Stimulated activated CD8-positive, alpha-beta memory T cell treated with anti-CD3 and anti-CD28 coated beads, Interleukin-15, amount 100 ng/mL, for 24 hours (primary cell): ENCODE results near the gene PGAP1.

Experiments used
- DNase-seq: peaks from one replicate; pipeline ENCODE4 v3.0.0-alpha.2; 2020; ENCODE audit warnings: low read depth

Gene PGAP1

GRCh38 chr2:196884368-196884767, 42.1 kb downstream of the PGAP1 start:
- DNase-seq, result no peak

DNA sequence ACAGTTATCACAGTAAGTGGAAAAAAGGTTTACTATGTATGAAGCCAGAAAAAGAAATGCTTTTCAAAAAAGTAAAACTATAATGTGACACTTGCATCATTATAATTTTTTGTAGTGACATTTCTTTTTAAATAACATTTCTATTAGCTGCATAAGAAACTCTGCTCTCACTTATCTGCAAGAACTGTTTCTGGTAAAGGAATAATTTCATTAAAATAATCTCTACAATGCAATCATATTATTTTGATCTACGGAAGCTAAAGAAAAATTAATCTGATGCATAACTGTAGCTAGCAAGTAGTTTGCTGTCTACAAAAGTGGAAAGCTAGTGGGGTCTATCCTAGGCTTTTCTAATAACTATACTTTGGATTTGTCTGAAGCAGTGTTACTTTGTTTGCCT, 50.1 kb downstream of the PGAP1 start:
- no peak for DNase-seq

DNA sequence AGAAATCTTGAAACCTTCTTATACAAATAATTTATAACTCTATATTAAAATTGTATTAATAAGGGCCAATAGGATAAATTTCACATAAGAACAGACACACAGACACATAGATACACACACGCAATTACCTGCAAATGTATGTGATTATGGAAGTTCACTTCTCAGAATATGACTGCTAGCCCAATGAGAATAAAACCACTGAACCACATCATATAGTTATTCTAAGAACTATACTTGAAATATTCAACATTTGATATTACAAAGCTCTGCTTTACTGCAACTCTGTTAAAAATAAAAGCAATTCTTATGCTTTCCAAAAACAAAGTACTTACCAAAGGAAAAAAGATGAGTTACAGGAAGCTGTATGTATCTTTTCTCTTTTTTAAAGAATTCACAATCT, 51.1 kb downstream of the PGAP1 start:
- no peak for DNase-seq

- DNase-seq, result no peak
Observed at GRCh38 chr2:196873511-196873910, 53.0 kb downstream of the PGAP1 start.

DNA sequence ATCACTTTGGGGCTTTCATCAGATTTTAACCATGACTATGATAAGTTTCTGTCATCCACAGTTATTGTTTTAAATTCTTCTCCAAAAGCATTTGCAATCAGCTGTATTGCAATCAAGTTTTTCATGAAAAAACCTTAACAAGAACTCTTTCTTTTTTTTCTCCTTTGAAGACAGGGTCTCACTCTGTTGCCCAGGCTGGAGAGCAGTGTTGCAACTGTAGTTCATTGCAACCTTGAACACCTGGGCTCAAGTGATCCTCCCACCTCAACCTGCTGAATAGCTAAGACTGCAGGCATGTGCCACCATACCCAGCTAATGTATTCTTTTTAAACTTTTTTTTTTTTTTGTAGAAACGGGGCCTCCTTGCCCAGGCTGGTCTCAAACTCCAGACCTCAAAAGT, 71.9 kb downstream of the PGAP1 start:
- no peak for DNase-seq

- DNase-seq, result no peak
Observed at GRCh38 chr2:196853301-196854087, 73.0 kb downstream of the PGAP1 start.

DNA sequence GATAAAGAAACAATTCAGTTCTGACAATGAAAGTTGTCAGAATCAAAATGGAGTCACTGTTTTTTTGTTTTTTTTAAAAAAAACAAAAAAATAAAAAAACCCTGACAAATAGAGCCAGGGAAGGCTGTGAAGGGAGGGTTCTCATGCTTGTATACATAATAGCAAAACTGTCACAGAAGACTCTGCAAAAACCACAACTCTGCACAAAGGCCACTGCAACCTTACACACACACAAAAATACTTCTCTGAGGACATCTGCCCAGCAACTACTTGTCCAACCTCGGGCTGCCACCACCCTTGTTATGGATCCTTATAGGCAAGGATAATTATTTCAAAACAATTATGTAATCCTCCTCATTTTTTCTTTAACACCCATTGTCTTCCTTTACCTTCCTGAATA, 75.4 kb downstream of the PGAP1 start:
- no peak for DNase-seq

DNA sequence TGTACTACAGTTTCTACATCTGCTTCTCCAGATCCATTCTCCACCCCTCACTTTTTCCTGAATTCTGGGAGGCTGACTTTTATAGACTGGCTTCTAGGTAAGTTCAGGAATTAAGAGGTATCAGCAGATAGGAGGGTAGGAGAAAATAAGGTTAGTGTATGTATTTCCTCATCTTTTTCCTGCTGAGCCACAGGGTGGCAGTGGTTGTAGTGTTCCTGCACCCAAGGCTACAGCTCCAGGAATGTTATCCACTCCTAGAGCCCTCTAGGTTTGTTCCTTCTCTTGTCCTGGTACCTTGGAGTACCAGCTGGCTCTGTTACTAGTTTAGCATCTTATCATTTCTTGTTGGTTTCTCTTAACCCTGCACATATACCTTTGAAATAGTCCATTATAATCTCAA, 76.6 kb downstream of the PGAP1 start:
- DNase-seq, result no peak

GRCh38 chr2:196846295-196846694, 80.2 kb downstream of the PGAP1 start:
- no peak for DNase-seq

DNA sequence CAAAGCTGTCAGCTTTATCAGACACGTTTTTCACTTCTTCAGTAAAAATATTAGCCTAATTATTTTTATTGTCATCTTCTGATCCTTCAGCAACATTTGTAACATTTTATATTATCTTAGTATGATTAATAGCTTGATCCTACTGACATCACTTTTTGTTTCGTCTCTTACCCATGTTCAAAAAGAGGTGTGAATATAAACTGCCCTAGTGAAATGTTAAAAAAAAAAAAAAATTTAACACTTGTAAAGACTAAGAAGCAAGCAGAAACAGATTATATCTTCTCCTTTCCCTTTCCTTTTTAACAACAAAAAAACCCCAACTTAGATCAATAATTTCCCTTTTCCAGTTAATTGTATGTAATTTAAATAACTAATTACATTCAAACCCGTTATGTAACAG, 81.1 kb downstream of the PGAP1 start:
- no peak for DNase-seq

DNA sequence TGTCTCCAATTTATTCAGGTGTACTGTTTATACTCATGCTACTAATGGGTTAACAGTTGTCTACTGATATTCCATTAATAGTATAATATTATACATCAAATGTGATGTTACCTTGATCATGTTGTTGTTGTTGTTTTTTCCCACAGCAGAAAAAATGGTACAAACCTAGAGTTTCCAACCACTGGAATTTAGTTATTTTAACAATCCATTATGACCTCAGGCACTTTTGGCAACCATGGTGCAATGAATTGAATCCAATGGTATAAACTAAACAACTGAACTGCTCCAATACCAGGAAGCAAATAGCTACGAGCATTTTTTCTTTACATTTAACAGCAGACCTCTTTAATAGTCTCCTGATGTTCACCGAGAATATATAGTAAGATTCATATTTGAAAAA, 86.3 kb downstream of the PGAP1 start:
- no peak for DNase-seq

- DNase-seq, result no peak
Observed at GRCh38 chr2:196839574-196839973, 86.9 kb downstream of the PGAP1 start.

- no peak for DNase-seq
Observed at GRCh38 chr2:196836440-196836839, 90.1 kb downstream of the PGAP1 start.

DNA sequence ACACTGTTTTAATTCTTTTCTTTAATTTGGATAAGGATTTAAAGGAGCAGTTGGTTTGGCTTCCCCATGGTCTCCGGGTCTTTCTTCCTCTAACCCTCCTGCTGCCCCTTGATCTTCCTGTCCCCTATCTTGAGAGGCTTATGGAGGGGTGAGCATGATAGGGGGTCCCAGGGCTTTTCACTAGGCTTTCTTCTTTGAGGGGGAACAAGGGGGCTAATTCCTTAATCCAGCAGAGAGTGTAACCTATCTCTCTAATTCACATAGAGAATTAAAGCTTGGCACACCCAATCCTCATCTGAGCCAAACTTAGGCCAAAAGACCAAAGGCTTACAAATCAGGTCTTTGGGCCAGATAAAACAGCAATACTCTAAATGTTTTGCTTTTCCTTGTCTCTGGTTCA, 95.8 kb downstream of the PGAP1 start:
- DNase-seq, result no peak

- DNase-seq, result no peak
Observed at GRCh38 chr2:196827356-196827755, 99.2 kb downstream of the PGAP1 start.

GRCh38 chr2:196823750-196824522, 102.6 kb downstream of the PGAP1 start:
- no peak for DNase-seq

DNA sequence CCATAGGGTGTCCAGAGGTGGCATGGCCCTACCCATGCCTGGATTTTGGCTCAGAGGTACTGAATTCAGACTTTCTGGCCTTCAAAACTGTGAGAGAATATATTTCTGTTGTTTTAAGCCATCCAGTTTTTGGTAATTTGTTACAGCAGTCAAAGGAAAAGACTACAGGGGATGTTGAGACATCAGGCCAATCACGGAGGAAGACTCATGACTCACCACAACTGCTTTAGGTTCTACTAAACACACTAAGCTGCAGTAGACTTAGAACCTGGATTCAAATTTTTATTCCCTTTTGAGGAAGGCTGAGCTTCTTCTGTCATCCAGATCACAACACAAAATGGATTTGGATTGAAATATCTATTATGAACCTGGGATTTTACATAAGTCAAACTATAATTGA, 105.3 kb downstream of the PGAP1 start:
- DNase-seq, result no peak

GRCh38 chr2:196809260-196809659, 117.2 kb downstream of the PGAP1 start, which contains the start of gene C2orf66:
TSS of gene C2orf66 (minus strand) at chr2:196809355. CDS start at chr2:196809336, 19 bp downstream.
- no peak for DNase-seq

- no peak for DNase-seq
Observed at GRCh38 chr2:196808083-196808665, 118.3 kb downstream of the PGAP1 start.

- DNase-seq, result no peak
Observed at GRCh38 chr2:196804381-196804780, 122.1 kb downstream of the PGAP1 start.

DNA sequence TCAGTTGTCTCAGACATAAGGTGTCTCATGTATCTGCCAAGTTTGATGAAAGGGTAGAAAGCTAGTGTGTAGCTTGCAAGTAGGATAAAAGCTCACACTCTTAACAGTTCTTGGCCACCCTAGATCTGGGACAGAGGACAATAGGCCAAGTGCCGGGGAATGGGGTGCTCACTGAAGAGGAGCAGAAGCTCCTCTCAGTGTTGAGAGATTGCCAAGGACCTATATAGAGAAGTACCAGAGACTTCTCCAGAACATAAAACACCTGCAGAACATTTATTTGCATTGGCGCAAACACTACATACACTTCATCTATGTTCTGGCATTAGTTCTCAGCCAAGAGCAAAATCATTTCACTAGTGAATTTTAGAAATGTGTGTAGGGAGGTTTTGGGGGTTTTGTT, 124.1 kb downstream of the PGAP1 start:
- no peak for DNase-seq

DNA sequence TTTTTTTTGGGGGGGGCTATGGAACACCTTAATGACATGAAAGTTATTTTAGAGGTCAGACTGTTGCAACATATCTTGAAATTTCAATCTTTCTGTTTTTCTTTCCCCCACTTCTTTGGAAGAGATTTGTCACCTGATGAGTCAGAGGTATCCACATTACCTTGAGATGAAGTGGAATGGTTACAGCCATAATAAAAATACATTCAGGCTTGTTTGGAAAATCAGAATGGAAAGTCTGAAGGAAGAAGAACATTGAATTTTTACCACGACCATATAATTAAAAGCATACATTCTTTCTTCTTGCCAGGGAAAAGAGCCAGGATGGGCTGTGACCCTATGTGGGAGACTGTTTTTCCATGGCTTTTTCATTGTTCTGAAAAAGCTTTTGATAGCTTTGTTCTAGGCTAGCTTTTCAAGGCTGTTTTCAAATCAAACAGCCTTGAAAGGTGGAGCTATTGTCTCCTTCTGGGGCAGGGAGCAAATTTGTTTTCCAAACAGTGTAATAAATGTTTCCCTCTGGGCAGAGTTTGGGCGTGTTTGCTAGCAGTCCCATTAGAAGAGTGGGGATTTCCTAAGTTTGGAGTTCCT, 124.7 kb downstream of the PGAP1 start:
- no peak for DNase-seq

DNA sequence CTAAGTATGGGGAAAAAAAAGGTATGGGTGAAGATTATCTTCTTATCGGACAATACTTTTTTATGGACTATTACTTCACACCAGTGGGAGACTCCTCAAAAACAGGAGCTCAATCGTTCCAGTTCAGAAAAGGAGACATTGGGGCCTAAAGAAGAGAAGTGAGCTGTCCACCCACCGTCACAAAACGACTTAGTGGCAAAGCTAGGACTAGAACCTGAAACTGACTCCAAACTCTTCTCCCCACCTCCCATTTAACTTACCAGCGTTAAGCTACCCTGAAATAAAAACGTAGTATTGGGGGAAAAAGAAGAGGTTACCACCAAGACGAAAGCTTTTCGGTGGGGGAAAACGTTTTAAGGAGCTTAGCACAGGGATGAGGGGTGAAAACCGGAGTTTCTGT, 127.5 kb downstream of the PGAP1 start:
- DNase-seq, result no peak
